ENCODE data around the gene RBPJL. TPM values are rescaled to one million over a fixed set of nuclear protein-coding genes. Genes with fewer than 3 reads are reported as not detected.

Gene RBPJL
- total RNA-seq, 1 donor from 2014 or later = not detected

GRCh38 chr20:45288860-45289259 lies 17.8 kb upstream of the RBPJL start:
- FAIRE-seq = no peak
- TF ChIP-seq CTCF (IDR thresholded peaks at IDR 0.05; ENCODE audit: insufficient read depth, low read length, severe bottlenecking) = no peak

GRCh38 chr20:45289942-45290676 lies 16.5 kb upstream of the RBPJL start:
- no peak overlapping the region for H3K4me3 ChIP-seq (ENCODE audit: low read depth, low read length)
- DNase-seq (ENCODE audit: low read depth) (no peak), FAIRE-seq (no peak)
- peaks cover 5% of the 10 kb centered on the region for H3K27me3 ChIP-seq (ENCODE audit: control insufficient read depth, insufficient read depth, low read length)
- TF ChIP-seq CTCF (IDR thresholded peaks at IDR 0.05; ENCODE audit: insufficient read depth, low read length, severe bottlenecking) = no peak
- no peaks in the 10 kb centered on the region for H3K36me3 ChIP-seq (ENCODE audit: control insufficient read depth, insufficient read depth, low read length)

More at GRCh38 chr20:45288860-45289259, 17.8 kb upstream of the RBPJL start:
- no peak overlapping the region for H3K4me3 ChIP-seq (ENCODE audit: low read depth, low read length)
- peaks cover 5% of the 10 kb centered on the region for H3K27me3 ChIP-seq (ENCODE audit: control insufficient read depth, insufficient read depth, low read length)
- no peaks in the 10 kb centered on the region for H3K36me3 ChIP-seq (ENCODE audit: control insufficient read depth, insufficient read depth, low read length)
- DNase-seq (ENCODE audit: low read depth) = no peak

- Histone ChIP-seq H3K4me3 (ENCODE audit: low read depth, low read length) (no peak overlapping the region), H3K36me3 (ENCODE audit: control insufficient read depth, insufficient read depth, low read length) (no peaks in the 10 kb centered on the region), H3K27me3 (ENCODE audit: control insufficient read depth, insufficient read depth, low read length) (peaks cover 5% of the 10 kb centered on the region)
- FAIRE-seq (no peak), DNase-seq (ENCODE audit: low read depth) (peak; percentile 55)
- peak; percentile 92 for TF ChIP-seq CTCF (IDR thresholded peaks at IDR 0.05; ENCODE audit: insufficient read depth, low read length, severe bottlenecking)
Observed at GRCh38 chr20:45290677-45291355, 15.8 kb upstream of the RBPJL start.

GRCh38 chr20:45291526-45291925 lies 15.1 kb upstream of the RBPJL start:
- no peak for DNase-seq (ENCODE audit: low read depth)
- Histone ChIP-seq H3K27me3 (ENCODE audit: control insufficient read depth, insufficient read depth, low read length) (peaks cover 5% of the 10 kb centered on the region), H3K36me3 (ENCODE audit: control insufficient read depth, insufficient read depth, low read length) (no peaks in the 10 kb centered on the region), H3K4me3 (ENCODE audit: low read depth, low read length) (no peak overlapping the region)
- no peak for TF ChIP-seq CTCF (IDR thresholded peaks at IDR 0.05; ENCODE audit: insufficient read depth, low read length, severe bottlenecking)
- FAIRE-seq = no peak

GRCh38 chr20:45292343-45292742 lies 14.3 kb upstream of the RBPJL start:
- DNase-seq (ENCODE audit: low read depth) = no peak
- no peak for FAIRE-seq
- peaks cover 5% of the 10 kb centered on the region for H3K27me3 ChIP-seq (ENCODE audit: control insufficient read depth, insufficient read depth, low read length)
- no peak overlapping the region for H3K4me3 ChIP-seq (ENCODE audit: low read depth, low read length)
- H3K36me3 ChIP-seq (ENCODE audit: control insufficient read depth, insufficient read depth, low read length) = no peaks in the 10 kb centered on the region
- TF ChIP-seq CTCF (IDR thresholded peaks at IDR 0.05; ENCODE audit: insufficient read depth, low read length, severe bottlenecking) = no peak
